Hematopoietic multipotent progenitor cell treated with erythropoietin and hydrocortisone succinate and interleukin-3 and kit ligand, for 15 days (in vitro differentiated cells): ENCODE data around the gene HOXD9.

Source experiments
- DNase-seq: peaks from one replicate; pipeline ENCODE4 v3.0.0-alpha.2; 2015; ENCODE audit warnings: low spot score

HOXD9 gene

DNA sequence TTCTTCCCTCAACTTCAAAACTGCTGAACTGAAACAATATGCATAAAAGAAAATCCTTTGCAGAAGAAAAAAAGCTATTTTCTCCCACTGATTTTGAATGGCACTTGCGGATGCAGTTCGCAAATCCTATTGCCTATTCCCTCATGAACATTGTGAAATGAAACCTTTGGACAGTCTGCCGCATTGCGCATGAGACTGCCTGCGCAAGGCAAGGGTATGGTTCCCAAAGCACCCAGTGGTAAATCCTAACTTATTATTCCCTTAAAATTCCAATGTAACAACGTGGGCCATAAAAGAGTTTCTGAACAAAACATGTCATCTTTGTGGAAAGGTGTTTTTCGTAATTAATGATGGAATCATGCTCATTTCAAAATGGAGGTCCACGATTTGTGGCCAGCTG, 15.4 kb downstream of the HOXD9 start:
- DNase-seq: no peak

DNA sequence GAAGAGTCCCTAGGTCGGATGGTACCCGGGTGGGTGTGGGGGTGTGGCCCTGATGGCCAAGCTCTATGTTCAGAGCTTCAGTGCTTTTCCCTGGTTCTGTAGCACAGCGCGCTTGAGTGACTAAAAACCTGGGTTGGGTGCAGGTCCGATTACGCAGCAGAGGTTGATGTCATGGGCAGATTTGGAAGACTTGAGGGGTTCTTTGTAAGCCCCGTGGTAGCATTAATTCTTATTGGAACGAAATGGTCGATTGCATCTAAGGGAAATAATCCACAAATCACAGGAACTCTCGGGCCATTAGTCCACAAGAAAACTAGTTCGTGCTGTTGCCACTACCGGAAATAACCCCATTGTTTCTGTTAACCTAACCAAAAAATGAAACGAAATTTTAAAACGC, 16.0 kb downstream of the HOXD9 start:
- DNase-seq: no peak

DNA sequence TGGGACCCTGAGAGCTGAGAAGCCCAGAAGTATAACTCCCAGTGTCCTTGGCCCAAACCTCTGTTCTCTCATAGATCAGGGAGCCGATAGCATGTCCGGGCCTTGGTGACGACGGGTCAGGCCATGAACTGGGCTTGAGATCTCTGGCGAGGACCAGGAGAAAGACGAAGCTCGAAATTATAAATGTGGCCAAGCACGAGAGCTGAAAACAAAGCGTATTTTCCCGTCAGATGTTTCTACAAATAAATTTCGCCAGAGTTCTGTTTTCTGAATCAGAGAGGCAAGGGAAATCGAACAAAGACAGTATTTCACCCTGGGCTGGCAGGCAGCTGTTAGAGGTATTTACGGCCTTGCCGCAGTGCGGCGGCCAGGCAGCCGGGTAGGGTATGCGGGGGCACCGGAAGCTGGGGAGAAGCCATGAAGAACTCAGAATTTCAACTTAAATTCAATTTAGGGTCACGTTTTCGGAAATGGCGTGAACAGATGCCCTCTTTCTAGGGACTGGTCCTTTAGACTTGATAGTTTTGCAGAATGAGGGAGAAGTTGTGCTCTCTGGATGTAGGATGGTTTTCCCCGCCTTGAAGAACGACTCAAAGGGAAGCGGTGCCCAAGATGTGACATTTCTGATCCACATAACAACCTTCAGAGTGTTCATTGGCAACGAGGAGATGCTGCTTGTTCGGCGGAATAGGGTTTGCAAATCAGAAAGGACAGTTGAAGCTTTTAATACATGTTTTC, 16.6 kb downstream of the HOXD9 start:
- no peak for DNase-seq

DNA sequence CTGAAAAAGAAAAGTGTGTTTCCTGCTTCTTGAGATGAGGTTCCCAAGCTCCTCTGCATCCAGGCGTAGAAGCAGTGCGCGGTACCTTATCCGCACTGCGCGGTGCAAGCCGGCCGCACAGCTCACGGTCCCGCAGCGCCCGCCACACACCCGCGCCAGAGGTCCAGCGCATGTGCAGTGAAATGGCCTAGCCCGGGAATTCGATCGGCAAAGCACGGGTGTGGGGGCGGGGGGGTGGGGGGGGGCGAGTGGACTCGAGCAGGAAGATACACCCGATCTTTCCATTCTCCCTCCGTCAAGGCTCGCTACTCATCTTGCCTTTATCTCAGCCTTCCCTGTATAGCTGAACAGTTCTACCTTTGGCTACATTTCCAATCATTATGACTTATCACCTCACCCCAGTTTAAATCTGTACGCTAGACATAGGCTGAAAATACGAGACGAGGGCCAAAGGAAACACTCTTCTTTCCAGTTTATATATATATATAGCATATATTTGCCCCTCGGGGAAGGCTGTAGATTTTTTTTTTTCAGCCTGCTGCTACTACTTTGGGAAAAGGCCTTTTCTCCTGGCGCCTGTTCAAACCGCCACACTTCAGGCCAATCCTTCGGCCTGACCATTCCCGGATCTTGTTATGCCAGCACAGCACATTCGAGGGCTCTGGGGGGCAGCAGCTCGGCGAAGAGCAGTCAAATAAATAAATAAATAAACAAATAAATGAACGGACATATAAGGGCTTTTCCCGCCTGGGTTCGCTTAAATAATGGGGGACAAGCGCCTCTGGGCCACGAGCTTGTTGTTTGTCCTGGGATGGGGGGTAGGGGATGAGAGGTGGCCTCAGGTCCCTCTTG, 17.4 kb downstream of the HOXD9 start:
- no peak for DNase-seq

DNA sequence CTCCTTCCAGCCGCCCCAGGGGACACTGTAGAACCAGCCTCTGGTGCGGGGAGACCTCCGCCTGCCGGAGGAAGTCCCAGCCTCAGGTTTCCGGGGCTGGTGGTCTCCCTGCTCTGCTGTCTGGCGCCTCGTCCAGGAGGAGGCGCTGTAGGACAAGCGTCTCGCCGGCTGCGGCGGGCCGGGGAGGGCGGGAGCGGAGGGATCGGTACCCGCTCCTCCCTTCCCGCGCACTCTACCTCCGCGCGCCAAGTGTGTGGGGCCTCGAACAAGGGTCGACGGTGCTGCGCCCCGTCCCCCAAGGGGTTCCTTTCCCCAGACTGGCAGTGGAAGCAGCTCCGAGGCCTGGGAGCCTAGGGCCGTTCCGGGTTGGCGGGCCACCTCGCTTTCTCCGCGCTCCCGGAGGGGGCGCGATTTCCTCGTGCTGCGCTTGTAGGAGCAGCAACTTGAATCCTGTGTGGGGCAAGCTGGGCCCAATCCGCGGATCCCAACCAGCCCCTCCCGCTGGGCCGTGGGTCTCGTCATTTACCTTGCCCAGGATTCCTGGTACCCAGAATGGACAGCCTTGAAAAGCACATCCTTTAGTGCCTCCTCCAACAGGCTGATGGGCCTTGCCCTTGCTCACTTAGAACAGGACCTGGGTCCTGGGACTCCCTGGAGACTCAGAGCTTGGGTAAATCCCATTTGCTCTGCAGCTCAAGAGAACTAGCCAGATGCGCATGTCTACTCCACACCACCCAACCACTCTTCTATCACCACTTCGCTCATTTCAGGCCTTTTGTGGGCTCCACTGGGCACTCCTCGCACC, 18.2 kb downstream of the HOXD9 start:
- DNase-seq: peak; percentile 34

DNA sequence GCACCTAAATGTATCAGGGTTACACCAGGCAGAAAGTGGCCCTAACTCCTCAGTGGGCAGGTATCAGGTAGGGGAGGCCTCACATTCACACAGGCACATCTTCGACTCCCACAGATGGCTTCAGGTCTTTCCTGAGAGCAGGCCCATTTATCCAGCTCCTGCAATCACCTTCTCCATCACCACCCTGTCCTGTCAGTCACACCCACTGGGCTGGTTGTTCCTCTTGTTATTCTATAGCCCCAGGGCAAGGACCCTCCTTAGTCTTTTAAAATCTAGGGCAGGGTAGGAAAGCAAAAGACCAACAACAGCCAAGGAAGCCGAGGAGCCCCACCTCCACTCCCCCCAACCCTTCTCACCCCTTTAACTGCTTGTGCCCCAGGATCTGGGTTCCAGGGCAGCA, 19.8 kb downstream of the HOXD9 start:
- DNase-seq: no peak

DNA sequence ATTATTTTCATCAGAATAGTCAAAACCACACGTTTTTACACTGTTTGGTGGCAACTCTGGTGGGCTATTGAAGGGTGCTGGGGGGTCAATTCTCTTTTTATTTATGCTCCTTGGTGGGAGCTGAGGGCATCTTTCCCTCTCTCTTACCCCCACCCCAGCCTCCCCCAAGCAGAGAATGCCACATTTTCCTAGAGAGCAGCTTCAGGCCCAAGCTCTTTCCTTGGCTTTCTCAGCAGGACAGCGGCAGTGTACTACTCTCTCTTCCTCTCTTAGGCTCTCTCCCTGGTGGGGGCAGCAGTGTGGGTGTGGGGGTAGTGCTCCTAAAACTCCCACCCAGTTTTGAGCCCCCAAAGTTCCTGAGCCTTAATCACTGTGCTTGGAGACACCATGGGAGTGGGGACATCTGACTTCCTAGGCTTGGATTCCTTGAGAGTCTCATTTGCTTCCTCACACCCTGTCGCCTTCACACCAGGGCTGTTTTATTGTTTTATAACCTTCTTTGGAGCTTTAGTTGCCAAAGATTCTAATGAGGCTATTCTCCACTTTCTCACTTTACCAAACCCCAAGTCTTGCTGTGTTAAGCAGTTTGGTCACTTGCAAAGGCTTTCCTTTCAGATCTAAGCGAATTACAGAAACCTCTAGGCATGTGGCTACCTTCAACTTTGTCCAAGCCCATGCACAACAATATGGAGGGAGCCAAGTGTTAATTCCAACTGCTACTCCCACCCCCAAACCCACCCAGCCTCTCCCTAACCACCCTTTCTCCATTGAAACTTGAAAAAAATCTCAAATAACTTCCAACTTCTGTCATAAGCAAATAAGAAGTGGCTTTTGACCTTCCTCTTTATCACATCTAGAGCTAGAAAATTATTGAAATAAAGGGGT, 22.8 kb downstream of the HOXD9 start:
- DNase-seq: no peak

DNA sequence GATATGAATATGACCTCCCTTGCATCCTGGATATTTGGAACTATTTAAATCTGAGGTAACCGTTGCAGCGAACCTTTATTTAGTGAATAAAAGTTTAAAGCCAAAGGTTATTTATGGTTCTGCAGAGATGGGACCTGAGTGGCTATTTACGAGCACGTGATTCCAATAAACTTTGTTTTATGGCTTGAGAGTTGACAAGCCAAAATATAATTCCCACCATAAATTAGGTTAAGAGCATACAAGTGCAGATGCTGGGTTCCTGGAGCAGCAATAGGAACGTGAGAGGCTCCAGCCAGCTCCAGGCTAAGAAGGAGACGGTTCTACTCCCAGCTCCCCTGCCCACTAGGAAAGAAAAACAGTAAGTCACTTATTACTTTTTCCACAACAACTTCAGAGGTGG, 23.6 kb downstream of the HOXD9 start:
- DNase-seq: no peak

DNA sequence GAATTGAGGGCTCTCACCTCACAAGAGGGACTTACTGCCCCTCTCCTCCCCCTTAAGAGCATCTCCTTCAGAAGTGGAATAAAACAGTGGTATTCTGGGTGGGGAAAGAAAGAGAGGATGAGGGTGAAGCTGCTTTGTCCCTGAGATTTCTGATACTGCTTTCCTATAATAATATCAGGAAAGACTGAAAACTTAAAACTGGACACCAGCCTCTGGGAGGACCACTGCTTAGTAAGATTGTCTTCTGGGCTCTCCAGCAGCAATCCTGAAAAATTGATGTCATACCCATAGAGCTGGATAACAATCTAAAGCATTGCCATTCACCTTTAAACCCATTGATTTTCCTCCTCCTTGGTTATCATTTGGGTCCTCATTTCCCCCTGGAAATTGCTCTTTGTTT, 24.1 kb downstream of the HOXD9 start:
- no peak for DNase-seq

DNA sequence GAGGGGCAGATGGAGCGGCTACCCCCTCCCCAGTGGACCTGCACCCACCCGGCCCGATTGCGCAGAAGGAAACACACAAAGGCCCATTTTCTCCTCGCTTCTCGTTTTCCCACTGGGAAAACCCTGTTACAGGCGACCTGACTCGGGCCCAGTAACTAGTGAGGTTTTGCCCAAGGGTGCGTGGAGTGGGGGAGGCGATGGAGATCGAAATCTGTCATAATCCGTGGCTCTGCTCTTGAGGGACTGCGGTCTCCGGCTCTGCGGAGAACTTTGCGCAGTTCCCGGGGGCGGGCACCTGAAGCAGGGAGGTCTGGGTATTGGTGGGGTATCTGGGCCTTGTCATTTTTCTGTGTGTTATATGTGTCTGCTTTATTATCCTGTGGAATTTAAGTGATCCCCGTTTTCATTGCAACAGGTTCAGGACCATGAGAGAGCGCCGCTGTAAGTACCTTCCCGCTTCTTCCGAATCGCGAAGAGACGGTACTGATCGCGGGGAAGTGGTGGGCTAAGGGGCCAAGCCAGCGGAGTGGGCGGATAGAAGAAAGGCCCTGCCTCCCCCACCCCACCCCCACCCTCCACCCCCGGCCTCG, 24.8 kb downstream of the HOXD9 start:
- no peak for DNase-seq

DNA sequence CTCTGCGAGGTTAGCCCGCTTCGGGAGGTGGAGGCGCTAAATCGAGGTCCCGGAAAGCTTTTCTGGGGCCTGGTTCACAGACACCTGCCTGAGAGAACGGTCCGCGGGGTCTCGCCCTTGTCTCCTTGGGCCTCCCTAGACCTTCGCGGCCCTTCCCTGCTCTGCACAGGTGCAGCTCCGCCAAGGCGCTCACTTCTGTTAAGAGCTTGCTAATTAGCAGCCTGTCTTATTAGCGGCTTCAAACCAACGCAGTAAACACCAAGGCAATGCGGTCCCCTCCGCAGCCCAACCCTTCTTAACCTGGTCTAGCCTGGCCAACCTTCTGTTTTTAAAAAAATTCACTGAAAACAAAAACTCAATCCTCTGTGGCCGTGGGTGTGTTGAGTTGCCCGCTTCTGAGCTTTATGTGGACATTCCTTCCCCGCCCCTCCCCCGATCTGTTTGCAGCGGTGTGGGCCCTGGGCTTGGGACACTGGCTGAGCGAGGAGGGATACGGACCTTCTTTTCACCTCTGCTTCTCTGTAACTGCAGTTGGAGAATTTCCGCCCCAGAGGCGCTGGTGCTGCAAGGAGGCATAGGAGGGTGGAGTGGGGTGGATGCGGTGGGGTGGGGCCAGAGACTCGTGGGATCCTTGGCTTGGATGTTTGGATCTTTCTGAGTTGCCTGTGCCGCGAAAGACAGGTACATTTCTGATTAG, 25.4 kb downstream of the HOXD9 start:
- DNase-seq: no peak

DNA sequence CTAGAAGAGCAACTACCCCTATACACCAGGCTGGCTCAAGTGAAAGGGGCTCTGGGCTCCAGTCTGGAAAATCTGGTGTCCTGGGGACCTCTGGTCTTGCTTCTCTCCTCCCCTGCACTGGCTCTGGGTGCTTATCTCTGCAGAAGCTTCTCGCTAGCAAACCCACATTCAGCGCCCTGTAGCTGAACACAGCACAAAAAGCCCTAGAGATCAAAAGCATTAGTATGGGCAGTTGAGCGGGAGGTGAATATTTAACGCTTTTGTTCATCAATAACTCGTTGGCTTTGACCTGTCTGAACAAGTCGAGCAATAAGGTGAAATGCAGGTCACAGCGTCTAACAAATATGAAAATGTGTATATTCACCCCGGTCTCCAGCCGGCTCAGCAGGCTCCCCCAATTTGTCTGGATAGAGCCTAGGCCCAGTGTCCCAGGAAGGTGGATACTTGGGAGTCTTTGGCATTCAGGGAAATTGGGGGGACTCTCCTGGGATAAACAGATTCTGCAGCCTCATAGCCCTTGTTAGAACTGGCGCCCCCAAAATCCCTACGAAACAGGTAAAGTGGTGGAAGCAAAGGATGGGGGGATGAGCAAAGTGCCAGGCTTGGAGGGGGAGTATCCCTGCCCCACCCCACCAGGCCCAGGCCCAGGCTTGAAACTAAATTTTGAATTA, 26.4 kb downstream of the HOXD9 start:
- no peak for DNase-seq

DNA sequence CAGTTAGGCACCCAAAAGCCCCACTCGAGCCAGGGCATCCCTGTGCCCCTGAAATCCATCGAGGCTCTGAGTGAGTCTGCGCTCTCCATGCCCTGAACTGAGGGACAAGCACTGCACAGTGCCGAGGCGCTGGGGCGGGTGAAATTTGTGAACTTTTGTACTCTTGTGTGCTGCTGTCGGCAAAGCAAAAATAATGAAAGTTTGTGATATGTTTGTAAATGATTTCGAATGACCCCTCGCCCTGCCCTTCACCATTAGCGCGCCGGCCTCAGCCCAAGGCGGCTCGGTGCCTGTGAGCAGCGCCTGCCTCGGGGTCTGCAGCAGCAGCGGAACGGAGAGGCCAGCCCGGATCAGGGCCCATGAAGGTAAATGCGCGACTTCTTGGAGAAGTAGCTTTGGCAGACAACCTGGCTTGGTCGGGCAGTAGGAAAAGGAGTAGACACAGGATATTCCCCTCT, 27.0 kb downstream of the HOXD9 start:
- DNase-seq: no peak

DNA sequence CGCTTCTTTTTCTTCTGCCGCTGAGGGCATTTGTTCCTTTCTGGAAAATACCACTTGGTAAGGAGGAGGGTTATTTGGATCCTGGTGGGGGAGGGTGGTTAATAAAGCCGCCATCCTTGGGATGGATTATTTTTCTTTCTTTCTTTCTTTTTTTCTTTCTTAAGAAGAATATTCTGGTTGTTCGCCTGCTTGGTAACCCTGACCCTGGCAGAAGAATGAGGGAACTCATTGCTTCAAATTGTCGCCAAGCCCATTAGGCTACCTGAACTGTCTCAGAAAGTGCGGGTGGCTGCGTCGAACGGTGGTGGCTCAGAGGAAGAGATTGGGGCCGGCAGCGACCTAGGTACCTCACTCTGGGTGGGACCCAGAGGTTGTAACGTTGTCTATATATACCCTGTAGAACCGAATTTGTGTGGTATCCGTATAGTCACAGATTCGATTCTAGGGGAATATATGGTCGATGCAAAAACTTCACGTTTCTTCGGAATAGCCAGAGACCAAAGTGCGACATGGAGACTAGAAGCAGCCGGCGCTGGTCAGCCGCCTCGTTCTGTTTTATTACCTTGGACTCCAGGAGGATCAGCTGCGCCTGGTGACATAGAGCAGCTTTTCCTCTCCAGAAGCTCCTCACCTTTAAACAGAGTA, 27.5 kb downstream of the HOXD9 start:
- DNase-seq: no peak

DNA sequence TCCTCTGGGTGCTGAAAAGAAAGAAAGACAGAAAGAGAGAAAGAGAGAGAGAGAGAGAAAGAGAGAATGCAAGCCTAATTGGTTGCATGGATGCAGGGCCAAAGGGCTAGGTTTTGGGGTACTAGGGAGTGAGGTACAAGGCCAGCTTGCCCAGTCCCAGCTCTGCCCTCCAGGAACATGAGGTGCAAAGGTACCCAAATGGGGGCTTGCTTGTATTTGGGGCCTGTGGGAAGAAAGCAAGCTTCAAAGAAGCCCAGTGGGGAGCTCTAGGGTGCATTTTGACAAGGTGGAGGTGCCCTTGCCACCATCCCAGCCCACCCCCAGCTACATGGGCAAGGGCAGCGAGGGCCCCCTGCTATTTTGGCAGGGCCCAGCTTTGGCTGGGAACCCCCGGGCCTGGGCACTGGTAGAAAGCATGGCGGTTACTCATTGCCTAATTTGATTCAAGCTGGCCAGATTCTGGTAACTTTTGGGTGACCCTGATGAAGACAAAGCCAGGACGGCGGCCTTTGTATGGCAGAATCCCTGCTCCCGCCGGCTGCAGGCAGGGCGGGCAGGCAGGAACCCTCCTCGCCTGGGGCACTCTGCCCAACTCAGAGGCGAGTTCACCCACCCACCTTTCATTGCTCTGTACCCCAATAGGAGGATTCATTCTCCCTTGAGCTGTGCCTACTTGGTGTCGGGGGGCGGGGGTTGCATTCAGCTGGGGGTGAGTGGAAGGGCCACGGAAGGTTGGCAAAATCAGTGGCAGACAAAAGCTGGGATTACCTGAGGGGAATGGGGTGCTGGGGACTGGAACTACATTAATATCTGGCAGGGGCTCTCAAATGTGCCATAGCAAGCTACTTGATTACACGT, 28.3 kb downstream of the HOXD9 start:
- no peak for DNase-seq

DNA sequence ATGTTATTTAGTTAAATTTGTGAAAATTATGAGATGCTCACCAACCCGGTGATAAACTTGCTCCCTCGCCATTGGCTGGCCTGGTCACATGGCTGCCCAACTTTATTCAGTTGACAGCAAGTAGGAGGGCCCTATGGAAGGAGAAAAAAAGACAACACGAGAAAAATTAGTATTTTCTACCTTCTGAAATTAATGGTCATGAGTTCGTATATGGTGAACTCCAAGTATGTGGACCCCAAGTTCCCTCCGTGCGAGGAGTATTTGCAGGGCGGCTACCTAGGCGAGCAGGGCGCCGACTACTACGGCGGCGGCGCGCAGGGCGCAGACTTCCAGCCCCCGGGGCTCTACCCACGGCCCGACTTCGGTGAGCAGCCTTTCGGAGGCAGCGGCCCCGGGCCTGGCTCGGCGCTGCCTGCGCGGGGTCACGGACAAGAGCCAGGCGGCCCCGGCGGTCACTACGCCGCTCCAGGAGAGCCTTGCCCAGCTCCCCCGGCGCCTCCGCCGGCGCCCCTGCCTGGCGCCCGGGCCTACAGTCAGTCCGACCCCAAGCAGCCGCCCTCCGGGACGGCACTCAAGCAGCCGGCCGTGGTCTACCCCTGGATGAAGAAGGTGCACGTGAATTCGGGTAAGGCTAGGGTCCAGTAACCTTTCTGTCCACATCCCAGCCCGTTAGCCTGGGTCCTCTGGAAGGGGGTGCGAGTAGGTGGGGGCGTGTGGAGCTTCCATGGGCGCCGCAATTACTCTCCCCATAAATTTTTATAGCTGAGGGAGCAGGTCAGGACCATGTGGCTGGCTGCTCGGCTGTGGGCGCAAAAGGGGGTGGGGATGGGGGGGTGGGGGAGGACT, 29.1 kb downstream of the HOXD9 start, which contains the start of gene HOXD4:
TSS of gene HOXD4 (plus strand) at position 109 of the 846 bp plus-strand sequence. CDS start at position 193, 84 bp downstream.
- no peak for DNase-seq
